DMS153 treated with DMSO at 0.1 percent for 48 hours (cell line): Measurements from ENCODE around the gene PSMG4.

Experiments
- DNase-seq: peaks from one replicate; lab custom pipeline; 2025; ENCODE audit not compliant: unreplicated experiment; lab: John Stamatoyannopoulos, UW

Gene PSMG4

DNA sequence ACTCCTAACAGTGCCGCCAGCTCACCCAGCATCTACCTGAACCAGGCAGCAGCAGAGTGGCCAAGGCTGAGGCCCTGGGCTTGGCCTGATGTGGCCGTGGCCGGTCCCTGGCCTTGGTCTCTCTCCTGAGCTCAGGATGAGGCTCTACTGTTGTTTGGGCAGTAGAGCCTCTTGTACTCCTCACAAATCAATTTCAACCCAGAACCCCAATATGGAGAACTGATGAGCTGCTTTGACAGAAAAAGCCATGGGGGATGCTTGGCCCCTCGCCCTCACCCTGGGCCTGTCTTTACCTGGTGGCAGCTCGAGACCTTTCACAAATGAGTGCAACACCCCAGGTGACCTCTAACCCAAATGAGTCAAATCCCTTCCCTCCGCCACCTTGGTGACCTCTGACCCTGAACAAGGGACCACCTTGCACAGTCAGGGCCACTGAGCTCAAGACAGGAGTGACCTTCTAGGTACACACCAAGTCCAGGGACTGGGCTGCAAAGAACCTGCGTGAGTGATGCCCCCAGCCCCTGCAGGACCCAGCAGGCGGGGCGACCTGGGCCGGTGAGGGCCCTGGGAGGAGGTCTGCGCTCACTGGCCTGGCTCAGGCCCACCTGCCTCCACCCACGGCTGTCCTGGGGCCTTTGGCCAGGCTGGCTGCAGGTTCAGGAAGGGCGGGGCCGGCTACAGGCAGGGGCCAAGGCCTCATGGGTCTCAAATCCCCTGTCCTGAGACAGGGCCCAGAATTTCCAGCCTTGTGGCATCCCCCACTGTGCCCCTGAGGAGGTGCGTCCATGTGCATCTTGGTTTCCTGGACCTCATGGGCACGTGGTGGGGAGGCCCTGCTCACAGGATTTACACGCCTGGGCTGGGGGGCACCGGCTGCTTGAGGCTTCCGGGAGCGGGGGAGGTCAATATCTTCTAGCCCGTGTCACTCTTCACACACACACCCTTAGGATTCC, 30.2 kb downstream of the PSMG4 start:
- DNase-seq, result no peak

DNA sequence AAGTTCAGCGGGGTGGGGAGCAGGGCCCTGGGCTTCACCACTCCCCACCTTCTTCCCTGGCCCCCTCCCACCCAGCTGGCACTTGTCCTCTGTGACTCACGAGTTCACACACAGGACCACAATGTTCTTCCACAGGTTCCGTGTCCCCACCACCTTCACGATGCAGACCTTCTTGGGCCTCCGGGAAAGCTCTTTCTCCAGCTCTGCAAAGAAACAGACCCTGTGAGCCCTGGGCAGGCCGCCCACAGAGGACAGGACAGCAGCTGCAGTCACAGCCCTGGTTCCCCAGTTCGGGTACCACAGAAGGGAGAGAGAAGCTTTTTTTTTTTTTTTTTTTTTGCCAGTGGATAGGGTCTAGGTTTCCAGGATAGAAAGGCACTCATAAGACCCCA, 30.9 kb downstream of the PSMG4 start:
- DNase-seq, result no peak

GRCh38 chr6:3290149-3290930, 31.6 kb downstream of the PSMG4 start:
- no peak for DNase-seq

DNA sequence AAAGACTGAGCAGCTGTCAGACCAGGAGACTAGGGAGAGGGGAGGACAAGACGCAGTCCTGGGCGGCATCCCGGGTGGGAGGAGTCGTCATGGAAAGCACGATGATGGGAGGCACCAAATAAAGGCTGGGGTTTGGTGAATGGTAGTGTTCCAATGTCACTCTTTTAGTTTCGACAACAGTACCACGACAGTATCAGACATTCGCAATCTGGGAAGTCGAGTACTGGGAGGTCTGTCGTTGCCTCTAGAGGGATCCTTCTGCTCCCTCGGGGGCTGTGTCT, 32.1 kb downstream of the PSMG4 start:
- no peak for DNase-seq

DNA sequence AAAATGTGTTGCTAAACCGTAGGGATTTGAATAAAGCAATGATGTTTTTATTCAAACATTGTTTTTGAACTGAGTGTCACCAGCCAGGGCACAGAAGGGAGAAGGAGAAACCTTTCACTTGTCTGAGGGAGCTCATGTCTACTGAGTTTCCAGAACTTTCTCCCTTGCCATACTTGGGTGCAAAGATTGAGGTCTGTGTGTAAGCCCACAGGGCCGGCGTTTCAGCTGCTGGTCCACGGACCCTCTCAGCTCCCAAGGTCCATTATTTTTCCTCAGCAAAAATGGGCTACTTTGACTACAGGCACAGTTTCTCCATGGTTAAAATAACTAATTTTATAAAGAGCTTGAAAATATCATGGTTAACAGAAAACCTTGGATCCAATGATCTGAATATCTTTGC, 32.6 kb downstream of the PSMG4 start:
- no peak for DNase-seq

DNA sequence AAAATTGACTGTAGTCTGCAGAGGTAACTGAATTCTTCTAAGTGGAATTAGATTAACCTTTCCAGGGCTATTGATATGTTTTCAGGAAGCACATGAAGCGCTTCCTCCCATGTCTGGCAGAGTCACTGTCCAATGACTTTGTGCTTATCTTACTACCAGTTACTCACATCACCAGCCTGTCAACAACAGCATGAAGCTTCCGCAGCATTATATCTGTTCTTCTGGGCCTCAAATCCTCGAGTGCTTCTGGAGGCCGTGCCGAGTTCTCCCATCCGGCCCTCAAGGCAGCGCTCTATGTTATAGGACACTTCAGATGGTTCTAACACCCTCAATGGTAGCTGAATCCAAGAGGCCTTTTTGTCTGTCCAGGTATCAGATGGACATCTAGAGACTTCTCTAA, 33.2 kb downstream of the PSMG4 start:
- no peak for DNase-seq

- no peak for DNase-seq
Observed at GRCh38 chr6:3292431-3293197, 33.9 kb downstream of the PSMG4 start.

GRCh38 chr6:3293271-3294155, 34.8 kb downstream of the PSMG4 start:
- no peak for DNase-seq

- DNase-seq, result no peak
Observed at GRCh38 chr6:3294396-3294795, 35.6 kb downstream of the PSMG4 start.

GRCh38 chr6:3294921-3295871, 36.4 kb downstream of the PSMG4 start:
- DNase-seq, result no peak

- DNase-seq, result no peak
Observed at GRCh38 chr6:3296078-3296477, 37.3 kb downstream of the PSMG4 start.

DNA sequence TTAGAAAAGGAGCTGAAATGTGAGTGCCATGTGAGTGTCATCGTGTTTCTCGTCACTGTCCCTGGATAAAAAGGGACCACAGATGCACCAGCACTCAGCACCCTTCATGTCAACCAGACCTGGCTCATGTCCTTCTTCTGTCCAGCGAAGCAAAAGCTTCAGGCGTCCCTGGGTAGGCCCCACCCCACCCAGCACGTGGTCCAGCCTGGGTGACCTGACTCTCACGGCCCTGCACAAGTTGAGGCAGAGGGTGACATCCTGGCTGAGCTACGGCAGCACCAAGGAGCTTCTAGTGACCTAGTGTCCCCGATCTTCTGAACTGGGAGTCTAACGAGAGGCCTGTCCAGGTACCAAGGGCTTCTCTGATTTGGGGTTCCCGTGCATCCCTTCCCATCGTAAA, 37.8 kb downstream of the PSMG4 start:
- no peak for DNase-seq

DNA sequence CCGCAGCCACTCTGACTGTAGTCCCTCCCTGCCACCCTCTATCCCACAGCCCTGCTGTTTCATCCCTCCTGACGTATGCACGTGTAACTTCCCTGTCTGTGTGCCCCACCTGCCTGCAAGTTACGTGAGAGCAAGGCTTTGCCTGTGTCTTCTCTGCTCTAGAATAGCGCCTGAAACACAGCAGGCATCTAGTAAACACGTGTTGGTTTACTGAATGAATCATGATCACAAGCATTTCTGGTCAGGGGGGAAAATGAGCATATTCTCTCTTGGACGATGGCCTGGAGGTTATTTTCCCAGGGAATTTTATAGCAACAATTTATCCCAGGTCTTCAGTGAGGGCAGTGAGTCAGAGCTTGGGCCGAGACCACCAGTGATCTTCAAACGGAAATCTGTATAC, 38.3 kb downstream of the PSMG4 start:
- DNase-seq, result no peak

DNA sequence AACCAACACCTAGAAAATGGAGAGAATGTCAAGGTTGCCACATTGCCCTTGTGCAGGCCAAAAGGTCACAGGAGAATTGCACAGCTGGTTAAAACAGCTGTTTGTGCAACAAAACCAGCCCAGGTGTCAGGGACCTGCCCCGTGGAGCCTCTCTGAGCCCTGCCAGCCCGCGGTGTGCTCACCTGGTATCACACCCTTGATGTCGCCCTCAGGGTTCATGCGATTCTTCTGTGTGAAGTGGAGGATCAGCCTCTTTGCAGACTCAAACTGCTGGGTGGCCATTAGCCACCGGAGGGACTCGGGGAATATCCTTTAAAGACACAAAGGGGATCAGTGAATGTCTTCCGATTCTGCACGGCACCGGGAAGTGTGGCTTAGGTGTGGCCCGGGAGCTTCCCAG, 39.2 kb downstream of the PSMG4 start:
- no peak for DNase-seq

- no peak for DNase-seq
Observed at GRCh38 chr6:3299221-3299620, 40.5 kb downstream of the PSMG4 start.

DNA sequence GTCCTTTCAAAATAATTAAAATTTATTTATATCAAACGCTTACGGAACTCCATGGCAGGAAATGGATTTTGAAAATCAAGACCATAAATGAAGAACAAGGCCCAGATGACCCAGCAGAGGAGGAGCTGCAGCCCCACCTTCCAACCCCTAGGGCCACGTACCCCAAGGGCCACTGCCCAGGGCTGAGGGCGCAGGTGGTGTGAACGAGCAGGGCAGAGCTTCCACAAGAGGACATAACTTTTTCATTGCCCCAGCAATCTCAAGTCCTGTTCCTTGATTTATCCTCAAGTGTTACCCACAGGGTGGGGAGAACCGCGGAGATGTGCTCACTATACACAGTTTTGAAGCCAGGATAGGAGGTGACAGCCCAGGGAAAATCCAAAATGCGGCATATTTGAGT, 42.8 kb downstream of the PSMG4 start:
- no peak for DNase-seq

DNA sequence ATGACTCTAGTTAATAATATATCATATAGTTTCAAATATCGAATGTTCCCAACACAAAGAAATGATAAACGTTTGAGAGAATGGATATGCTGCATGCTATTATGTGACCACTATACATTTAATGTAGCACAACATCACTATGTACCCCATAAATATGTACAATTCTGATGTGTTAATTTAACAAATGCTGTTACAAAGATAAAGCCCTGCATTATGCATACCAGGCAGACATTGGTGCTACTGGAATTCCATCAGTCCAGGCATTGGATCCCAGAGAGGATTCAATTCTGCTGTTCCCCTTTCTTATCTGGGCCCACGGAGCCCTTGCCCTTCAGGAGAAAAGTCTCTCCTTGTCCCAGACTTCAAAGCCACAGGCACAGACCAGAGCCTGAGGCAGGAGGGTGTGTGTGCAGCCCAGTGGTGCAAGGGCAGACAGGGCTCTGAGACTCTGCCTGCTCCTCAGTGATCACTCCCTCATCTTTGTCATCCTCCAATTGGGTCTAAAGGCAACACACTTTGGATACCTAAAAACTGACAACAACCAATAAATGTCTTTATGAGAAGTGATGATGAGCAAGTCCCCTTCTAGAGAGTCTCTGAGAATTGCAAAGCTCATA, 45.2 kb downstream of the PSMG4 start:
- no peak for DNase-seq

GRCh38 chr6:3304500-3305215, 45.9 kb downstream of the PSMG4 start:
- DNase-seq, result no peak

DNA sequence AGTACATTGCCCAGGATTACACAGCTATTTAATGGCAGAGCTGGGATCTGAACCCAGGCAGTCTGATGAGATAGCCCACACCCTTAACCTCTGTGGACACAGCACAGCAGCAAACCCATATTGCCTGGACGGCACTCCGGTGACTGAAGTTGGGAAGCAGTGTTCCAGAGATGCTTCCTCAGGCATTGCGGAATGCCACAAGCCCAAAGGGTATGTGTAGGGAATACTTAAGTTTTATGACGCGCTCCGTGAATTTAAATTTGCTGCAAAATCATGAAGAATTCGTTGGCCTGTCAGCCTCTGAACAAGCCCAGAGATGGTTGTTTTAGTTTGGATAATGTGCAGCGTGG, 46.4 kb downstream of the PSMG4 start:
- DNase-seq, result no peak
